ENCODE results near the gene SNCA.

DNA sequence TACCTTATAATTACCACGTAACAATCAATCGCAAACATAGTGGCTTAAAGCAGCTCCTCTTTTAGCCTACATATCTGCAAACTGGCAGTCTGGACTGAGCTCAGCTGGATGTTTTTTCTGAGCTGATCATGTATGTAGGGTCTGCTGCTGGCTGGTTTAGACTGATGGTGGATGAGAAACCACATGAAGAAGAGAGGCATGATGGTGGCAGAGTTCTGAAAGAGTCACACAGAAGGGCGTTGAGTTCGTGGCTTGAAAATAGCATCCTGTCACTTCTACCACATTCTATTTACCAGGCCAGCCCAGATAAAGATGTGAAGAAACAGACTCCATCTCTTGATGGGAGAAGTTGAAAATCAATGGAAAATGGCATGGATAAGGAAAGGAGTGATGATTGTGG, 151.3 kb downstream of the SNCA start:
- no peak for TF ChIP-seq POLR2A (IDR thresholded peaks at IDR 0.05)
- TF ChIP-seq, protein P1, sequence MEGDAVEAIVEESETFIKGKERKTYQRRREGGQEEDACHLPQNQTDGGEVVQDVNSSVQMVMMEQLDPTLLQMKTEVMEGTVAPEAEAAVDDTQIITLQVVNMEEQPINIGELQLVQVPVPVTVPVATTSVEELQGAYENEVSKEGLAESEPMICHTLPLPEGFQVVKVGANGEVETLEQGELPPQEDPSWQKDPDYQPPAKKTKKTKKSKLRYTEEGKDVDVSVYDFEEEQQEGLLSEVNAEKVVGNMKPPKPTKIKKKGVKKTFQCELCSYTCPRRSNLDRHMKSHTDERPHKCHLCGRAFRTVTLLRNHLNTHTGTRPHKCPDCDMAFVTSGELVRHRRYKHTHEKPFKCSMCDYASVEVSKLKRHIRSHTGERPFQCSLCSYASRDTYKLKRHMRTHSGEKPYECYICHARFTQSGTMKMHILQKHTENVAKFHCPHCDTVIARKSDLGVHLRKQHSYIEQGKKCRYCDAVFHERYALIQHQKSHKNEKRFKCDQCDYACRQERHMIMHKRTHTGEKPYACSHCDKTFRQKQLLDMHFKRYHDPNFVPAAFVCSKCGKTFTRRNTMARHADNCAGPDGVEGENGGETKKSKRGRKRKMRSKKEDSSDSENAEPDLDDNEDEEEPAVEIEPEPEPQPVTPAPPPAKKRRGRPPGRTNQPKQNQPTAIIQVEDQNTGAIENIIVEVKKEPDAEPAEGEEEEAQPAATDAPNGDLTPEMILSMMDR (IDR thresholded peaks at IDR 0.05) = no peak
- no peak for TF ChIP-seq POLR2AphosphoS5 (IDR thresholded peaks at IDR 0.05)
- no peak for TF ChIP-seq EP300 (IDR thresholded peaks at IDR 0.05)
